HL-60/S4 (cell line): ENCODE data around the gene REP15.
"Not testable (repeated sequence)": the region's sequence is repeated elsewhere in the genome, so short reads cannot be mapped to it uniquely, and the experiment has no call there.

Source experiments
- in situ Hi-C: fragments of 300-500 bp; cut with MboI; formaldehyde crosslinking; loops from 2 replicates; pipeline ENCODE4 v1.14.3; 2022; ENCODE audit warnings: low sequenced_read_pairs

The REP15 gene, protein sequence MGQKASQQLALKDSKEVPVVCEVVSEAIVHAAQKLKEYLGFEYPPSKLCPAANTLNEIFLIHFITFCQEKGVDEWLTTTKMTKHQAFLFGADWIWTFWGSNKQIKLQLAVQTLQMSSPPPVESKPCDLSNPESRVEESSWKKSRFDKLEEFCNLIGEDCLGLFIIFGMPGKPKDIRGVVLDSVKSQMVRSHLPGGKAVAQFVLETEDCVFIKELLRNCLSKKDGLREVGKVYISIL

DNA sequence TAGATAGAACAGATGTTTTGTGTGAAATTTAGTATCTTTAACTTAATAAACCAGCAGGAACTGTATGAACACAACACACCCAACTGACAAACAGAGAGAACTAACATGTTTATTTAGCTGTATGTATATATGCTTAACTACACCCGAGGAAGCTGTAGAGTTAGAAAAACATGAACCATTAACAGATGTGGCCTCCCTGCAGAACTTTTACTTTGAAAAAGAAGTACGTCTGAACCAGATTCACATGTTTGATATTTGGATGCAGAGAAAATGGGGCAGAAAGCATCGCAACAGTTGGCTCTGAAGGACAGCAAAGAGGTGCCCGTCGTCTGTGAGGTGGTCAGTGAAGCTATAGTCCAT lies at the start of gene REP15:
Gene REP15, plus strand, starts transcription at position 155 of the 360 bp plus-strand sequence. Its CDS starts 116 bp downstream, at position 271.
- in situ Hi-C loops: no loop called here

DNA sequence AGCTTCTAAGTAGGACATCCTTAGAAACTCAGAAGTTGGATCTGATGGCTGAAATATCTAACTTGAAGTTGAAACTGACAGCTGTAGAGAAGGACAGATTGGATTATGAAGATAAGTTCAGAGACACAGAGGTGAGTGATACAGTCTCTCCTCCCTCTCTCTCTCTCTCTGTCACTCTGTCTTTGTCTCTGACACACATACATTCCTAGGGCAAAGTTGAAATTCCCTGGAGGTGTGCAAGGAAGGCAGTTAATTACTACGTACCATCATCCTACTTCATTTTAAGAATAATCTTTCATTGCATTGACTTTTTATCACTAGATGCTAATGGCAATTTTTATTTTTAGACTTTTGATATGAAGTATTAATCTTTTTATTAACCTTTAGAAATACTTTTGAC lies 46.2 kb upstream of the REP15 start:
- in situ Hi-C loops: no loop called here

DNA sequence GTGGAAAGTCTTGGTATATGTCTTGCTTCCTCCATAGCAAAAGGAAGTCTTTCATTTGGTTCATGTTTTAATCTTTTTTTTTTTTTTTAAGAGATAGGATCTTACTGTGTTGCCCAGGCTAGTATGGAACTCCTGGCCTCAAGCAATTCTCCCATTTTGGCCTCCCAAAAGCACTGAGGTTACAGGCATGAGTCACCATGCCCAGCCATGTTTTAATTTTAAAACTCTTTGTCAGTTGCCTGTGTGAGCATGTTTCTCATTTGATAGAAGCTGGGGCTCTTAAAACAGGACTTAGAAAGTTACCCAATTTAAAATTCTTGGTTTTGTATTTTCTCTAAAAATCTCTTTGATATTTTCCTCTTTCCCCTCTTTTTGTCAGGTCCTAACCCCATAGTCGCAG lies 45.0 kb upstream of the REP15 start:
- in situ Hi-C loops: no loop called here

DNA sequence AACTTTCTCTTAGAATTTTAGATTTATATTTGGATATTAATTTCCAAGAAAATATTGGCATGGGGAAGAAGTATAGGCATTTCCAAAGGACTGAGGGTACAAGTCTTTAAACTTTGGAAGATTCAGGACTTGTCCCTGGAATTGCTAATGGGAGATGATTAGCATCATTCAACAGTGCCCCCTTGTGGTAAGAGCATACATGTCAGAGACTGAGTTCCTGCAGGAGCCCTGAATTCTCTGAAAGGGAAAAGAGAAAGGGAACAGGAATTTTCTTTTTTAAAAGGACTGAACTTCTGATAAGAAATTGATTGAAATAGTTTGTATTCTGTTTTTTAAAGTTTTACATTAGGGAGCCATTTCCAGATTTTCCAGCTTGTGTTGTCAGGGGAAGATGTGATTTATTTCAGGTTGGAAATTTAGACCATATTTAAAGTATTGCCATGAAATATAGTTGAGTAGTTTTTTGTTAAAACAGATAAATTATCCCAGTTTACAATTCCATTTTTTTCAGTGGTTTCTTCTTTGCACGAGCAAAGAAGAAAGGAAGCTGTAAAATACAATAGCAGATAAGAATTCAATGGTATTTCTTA lies 44.0 kb upstream of the REP15 start:
- in situ Hi-C loops: no loop called here

DNA sequence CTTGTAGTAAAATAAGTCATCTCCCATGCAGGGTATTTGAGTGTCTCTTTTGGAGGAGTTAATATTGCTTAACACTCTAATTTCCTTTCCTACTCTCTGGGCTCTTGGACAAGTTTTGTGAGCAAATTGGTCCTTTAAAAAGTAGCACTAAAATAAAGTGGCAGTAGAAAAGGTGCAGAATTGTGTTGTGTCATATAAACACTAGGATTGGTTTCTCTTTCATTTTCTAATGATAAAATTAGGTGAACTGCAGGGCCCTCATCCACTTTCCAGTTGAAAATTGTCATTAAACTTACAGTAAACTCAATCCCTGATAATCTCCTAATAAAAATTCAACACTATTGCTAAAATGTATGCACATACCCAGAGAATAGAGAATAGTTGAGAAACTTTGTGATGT lies 42.6 kb upstream of the REP15 start:
- in situ Hi-C loops: no loop called here

- in situ Hi-C loops: not testable (repeated sequence)
These were observed 40.8 kb upstream of the REP15 start for GRCh38 chr12:27655476-27655875.

DNA sequence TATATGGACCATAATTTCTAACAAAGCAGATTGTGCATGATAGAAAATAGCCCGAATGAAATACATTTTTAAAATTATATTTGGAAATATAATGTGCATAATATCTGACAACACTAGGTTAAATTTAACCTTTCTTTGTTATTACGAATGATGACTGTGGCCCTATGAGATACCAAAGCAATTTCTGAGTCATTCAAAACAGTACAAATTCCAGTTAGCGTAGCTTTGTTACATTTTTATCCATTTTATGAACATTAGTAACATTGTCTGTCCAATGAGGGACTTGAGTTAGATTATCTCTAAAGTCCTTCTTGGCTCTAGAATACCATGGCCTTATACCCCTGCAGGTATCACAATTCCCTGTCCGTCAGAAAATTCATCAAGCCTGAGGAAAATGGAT lies 39.0 kb upstream of the REP15 start:
- in situ Hi-C loops: no loop called here

DNA sequence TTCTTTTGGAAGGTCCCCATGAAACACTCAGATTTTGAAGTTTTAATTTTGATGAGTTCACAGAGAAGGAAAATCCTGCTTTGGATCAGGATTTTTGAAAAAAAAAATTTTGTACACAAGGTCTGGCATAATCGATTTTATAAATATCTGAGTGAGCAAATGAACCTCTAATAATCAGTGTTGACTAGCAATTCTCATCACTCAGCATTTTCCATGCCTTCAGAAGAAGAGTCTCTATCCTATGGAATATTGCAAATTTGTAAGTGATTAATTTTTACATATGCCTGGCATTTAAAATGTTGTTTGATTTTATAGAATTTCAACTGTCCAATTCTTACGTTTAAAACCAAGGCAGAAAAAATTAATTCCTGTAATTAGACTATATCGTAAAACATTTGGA lies 30.5 kb upstream of the REP15 start:
- in situ Hi-C loops: no loop called here

DNA sequence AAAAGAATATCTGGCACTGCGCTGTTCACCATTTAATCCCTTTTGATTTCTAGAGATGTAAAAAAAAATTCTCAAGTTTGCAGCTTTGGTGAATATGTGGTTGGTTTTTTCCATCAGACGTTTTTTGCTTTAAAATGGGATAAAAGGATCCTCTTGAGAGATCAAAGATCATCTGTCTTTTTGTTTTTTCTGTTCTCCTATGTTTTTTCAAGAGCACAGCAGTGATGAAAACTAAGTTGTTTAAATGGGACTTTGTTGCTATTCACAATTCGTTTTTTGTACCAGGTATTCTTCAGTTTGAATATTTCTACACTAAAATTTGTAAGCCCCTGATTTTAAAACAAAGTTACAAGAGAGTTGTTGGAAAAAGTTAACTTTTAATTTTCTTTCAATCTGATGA lies 29.7 kb upstream of the REP15 start:
- in situ Hi-C loops: no loop called here

DNA sequence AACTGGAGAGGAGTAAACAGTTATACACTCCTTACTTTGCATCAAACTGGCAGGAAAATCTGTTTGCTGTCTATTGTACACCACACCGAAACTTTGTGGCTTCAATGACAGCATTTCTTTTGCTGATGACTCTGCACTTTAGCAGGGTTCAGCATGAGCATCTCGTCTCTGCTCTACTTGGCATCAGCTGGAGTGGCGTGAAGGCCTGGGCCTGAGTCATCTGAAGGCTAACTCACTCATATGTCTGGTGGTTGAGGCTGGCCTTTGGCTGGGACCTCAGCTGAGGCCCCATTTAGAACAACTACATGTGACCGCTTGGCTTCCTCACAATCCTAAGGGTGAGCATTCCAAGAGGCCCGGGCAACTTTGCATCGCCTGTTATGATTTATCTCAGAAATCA lies 28.7 kb upstream of the REP15 start:
- in situ Hi-C loops: no loop called here

- in situ Hi-C loops: no loop called here
These were observed 24.2 kb upstream of the REP15 start for GRCh38 chr12:27672051-27672450.

- in situ Hi-C loops: no loop called here
These were observed 23.6 kb upstream of the REP15 start for GRCh38 chr12:27672643-27673042.

GRCh38 chr12:27673101-27673718 lies 23.0 kb upstream of the REP15 start:
- in situ Hi-C loops: no loop called here

- in situ Hi-C loops: no loop called here
These were observed 21.3 kb upstream of the REP15 start for GRCh38 chr12:27674989-27675388.

- in situ Hi-C loops: no loop called here
These were observed 15.6 kb upstream of the REP15 start for GRCh38 chr12:27680619-27681018.

- in situ Hi-C loops: no loop called here
These were observed 13.7 kb upstream of the REP15 start for GRCh38 chr12:27682534-27682933.

- in situ Hi-C loops: no loop called here
These were observed 11.0 kb upstream of the REP15 start for GRCh38 chr12:27685274-27685673.

GRCh38 chr12:27686147-27686546 lies 10.1 kb upstream of the REP15 start:
- in situ Hi-C loops: no loop called here

DNA sequence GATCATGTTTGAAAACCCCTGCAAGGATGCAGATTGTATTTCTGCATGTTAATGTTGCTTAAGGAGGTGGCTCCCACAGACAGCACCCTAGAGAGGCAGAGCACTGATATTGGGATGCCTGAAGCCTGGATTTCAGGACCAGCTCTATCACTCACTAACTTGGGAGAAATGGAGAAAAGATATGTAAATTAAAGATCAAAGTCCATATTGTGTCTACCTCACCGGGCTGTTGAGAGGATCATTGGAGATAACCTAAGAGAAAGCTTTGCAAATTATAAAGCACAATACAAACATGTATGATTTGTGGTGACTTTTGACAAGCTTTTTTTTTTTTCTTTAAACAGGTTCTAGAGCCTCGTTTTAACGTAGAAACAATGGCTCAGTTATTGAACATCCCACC lies 7.6 kb upstream of the REP15 start:
- in situ Hi-C loops: no loop called here

DNA sequence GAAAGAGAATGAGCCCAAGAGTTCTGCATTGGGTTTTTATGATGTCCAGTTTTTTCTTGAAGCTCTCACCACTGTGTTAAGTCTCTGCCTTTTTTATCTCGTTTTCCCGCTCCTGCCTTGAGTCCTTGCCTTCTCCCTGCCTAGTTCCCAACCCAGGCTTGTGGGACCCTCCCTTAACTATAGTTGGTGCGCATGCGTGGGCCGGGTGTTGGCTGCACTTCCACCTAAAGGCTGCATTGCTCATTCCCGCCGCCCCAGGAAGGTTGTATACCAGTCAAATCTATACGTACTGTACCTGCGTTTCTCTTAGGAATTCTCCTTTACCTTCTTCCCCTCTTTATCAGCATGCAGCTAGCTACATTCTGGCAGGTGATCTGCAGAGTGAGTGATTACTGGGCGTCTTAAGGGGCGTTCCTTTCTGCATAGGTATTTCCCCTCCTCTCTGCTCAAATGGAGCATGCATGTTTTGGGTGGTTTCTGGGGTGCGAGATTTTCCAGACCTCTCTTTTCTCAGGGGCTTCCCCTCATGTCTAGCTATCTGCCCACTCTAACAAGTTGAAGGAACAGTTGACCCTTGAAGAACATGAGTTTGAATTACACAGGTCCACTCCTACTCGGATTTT lies 6.6 kb upstream of the REP15 start:
- in situ Hi-C loops: no loop called here

- in situ Hi-C loops: no loop called here
These were observed 2.8 kb upstream of the REP15 start for GRCh38 chr12:27693403-27693802.
